Stomach (tissue), 9 donors: ENCODE data around the gene FAM124A. TPM values are rescaled to one million over a fixed set of nuclear protein-coding genes. Genes with fewer than 3 reads are reported as not detected.

Experiments used
- DNase-seq, 2 donors: peaks; one replicate each; pipeline versions ENCODE4 v3.0.0 to v3.0.0-alpha.2; 2013 to 2019
- H3K27ac ChIP-seq, 5 donors: fragments of 200-600 bp in 4 of 5; sonication (generic) in 4 of 5; one replicate each; pipeline ENCODE4 v1.5.1; 2013 to 2019; ENCODE audit warnings: mild to moderate bottlenecking in 1 of 5, moderate library complexity in 1 of 5
- H3K27me3 ChIP-seq, 3 donors: fragments of 200-600 bp; sonication (generic); one replicate each; pipeline ENCODE4 v1.5.1; 2017 to 2019; ENCODE audit warnings: mixed run types in 1 of 3
- H3K36me3 ChIP-seq, 4 donors: fragments of 200-600 bp; sonication (generic); 1 replicate in 3 of 4; 2 replicates in 1 of 4; pipeline ENCODE4 v1.5.1; 2016 to 2019
- H3K4me1 ChIP-seq, 4 donors: fragments of 200-600 bp; sonication (generic); one replicate each; pipeline ENCODE4 v1.5.1; 2016 to 2019
- H3K4me3 ChIP-seq, 4 donors: fragments of 200-600 bp; sonication (generic) in 3 of 4; one replicate each; pipeline ENCODE4 v1.5.1; 2016 to 2019; ENCODE audit warnings: mild to moderate bottlenecking in 1 of 4
- H3K9me3 ChIP-seq, 4 donors: fragments of 200-600 bp; sonication (generic); one replicate each; pipeline ENCODE4 v1.5.1; 2016 to 2019
- EP300 ChIP-seq: sonication (generic); formaldehyde crosslinking; IDR thresholded peaks from one replicate; pipeline ENCODE4 v1.6.1; 2017; ENCODE audit warnings: antibody characterized with exemption
- POLR2A ChIP-seq, 4 donors: fragments of 450-650 bp; IDR thresholded peaks; one replicate each; pipeline ENCODE4 v1.6.1; 2016; ENCODE audit warnings: antibody characterized with exemption in 4 of 4, control low read depth in 2 of 4, mild to moderate bottlenecking in 1 of 4, moderate library complexity in 1 of 4
- POLR2AphosphoS5 ChIP-seq, 3 donors: sonication (generic); formaldehyde crosslinking; IDR thresholded peaks; one replicate each; pipeline ENCODE4 v1.6.1; 2016; ENCODE audit warnings: antibody characterized with exemption in 3 of 3
- WGBS, 5 donors: extraction: QIAGEN DNeasy Blood & Tissue Kit in 3 of 5; methylation state at CpG; one replicate each; pipeline versions ENCODE4 v1.1.5 to v1.1.7; 2013 to 2018; 5-methylcytosine and 5-hydroxymethylcytosine counted together
- intact Hi-C: fragments of 100-400 bp; cut with DNase I; formaldehyde crosslinking; loops from one replicate; pipeline ENCODE4 v1.15.1; 2023; ENCODE audit warnings: low total_unique reads
- polyA plus RNA-seq, 3 donors: library from polyadenylated mRNA; stranded (reverse); fragments of 200-250 nt; gene quantifications; one replicate each; pipeline ENCODE4 v1.2.3, GENCODE V29; 2013
- total RNA-seq, 5 donors: library from RNA; depleted of rRNA; stranded (reverse); fragments of >200 nt; gene quantifications; one replicate each; pipeline versions ENCODE4 v1.1.0 to v1.2.3, GENCODE V29; 2014 to 2016
- TF ChIP-seq, protein P1 (sequence below), 7 experiments: fragments of 450-650 bp in 4 of 7; fragments of 200-600 bp in 3 of 7; sonication (generic) in 3 of 7; IDR thresholded peaks; one replicate each; pipeline ENCODE4 v1.5.1; 2016 to 2019; ENCODE audit warnings: antibody characterized with exemption in 7 of 7, control low read depth in 2 of 7, mild to moderate bottlenecking in 1 of 7
- donor health status: healthy with polysubstance abuse.
- donor health status: Bipolar disorder and iron deficiency.
- donor health status: healthy.

The FAM124A gene
- total and polyA plus RNA-seq, 8 donors = 0.46 to 21.0 (median 2.6) TPM

DNA sequence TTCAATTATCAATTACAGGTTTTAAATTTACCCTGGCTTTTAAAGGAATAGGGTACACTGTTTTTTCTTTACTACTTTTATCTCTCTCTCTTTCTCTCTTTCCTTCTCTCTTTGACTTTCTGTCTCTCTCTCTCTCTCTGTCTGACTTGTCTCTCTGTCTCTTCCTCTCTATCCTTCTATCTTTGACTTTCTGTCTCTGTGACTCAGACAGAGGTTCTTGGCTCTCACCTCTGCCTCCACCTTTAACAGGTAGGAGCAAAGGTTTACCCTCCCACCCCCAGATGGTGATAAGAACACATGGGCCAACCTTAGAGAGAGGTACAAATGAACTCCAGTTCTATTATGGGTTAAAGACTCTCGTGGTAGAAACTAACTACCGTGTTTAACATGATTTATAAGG lies 20.3 kb upstream of the FAM124A start:
- H3K4me3 ChIP-seq = no peak overlapping the region
- no peak for DNase-seq
- TF ChIP-seq POLR2A (IDR thresholded peaks at IDR 0.05) (no peak), POLR2AphosphoS5 (IDR thresholded peaks at IDR 0.05) (no peak), EP300 (no peak)
- TF ChIP-seq, protein P1, sequence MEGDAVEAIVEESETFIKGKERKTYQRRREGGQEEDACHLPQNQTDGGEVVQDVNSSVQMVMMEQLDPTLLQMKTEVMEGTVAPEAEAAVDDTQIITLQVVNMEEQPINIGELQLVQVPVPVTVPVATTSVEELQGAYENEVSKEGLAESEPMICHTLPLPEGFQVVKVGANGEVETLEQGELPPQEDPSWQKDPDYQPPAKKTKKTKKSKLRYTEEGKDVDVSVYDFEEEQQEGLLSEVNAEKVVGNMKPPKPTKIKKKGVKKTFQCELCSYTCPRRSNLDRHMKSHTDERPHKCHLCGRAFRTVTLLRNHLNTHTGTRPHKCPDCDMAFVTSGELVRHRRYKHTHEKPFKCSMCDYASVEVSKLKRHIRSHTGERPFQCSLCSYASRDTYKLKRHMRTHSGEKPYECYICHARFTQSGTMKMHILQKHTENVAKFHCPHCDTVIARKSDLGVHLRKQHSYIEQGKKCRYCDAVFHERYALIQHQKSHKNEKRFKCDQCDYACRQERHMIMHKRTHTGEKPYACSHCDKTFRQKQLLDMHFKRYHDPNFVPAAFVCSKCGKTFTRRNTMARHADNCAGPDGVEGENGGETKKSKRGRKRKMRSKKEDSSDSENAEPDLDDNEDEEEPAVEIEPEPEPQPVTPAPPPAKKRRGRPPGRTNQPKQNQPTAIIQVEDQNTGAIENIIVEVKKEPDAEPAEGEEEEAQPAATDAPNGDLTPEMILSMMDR (IDR thresholded peaks at IDR 0.05) = no peak
- H3K4me1 ChIP-seq = no peaks in the 10 kb centered on the region
- H3K27ac ChIP-seq = no peak overlapping the region
- peaks cover 0 to 8% (median 0%) of the 10 kb centered on the region in 3 donors for H3K27me3 ChIP-seq
- peaks cover 0 to 7% (median 0%) of the 10 kb centered on the region in 4 donors for H3K9me3 ChIP-seq
- WGBS, 5 donors = 60 to 75% (median 64%) methylated on average over 2 of the region's 2 CpGs
- no peaks in the 10 kb centered on the region for H3K36me3 ChIP-seq
- intact Hi-C loops = no loop called here

DNA sequence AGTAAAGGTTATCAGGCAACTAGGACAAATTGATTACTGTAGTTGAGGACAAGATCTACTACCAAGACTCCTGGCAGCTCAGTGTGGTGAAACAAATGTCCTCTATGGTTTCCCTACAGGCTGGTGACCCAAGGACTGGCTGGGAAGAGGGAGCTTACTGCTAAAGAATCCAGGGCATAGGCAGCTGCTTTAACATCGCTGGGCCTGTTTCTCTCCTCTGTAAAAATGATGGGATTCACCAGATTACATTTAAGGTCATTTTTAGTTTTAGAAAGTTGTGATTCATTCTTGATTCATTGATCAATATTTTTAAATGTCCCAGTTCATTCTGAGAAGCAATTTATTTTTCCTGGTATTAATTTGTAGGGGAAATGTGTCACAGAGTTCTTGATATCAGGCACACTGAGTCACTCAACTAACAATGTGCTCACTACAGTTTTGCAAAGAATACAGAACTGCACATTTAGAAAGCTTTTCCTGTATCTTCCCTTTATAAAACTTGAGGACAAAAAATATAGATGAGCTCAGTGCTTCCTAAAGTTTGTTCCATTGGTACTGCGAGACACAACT lies 19.6 kb upstream of the FAM124A start:
- DNase-seq = no peak
- Histone ChIP-seq H3K4me3 (no peak overlapping the region), H3K9me3 (peaks cover 0 to 7% (median 0%) of the 10 kb centered on the region in 4 donors), H3K27me3 (peaks cover 0 to 8% (median 0%) of the 10 kb centered on the region in 3 donors), H3K36me3 (no peaks in the 10 kb centered on the region), H3K27ac (no peak overlapping the region), H3K4me1 (no peaks in the 10 kb centered on the region)
- intact Hi-C loops = no loop called here
- TF ChIP-seq POLR2A (IDR thresholded peaks at IDR 0.05) (no peak), EP300 (no peak), POLR2AphosphoS5 (IDR thresholded peaks at IDR 0.05) (no peak)
- TF ChIP-seq, protein P1 (IDR thresholded peaks at IDR 0.05) = no peak
- WGBS, 5 donors = 75 to 89% (median 83%) methylated on average over 2 of the region's 2 CpGs

GRCh38 chr13:51206584-51206983 lies 15.6 kb upstream of the FAM124A start:
- WGBS, 5 donors = 93 to 98% (median 96%) methylated on average over 3 of the region's 3 CpGs
- no peak overlapping the region for H3K4me3 ChIP-seq
- no peaks in the 10 kb centered on the region for H3K9me3 ChIP-seq
- H3K27me3 ChIP-seq = peaks cover 0 to 30% (median 0%) of the 10 kb centered on the region in 3 donors
- H3K36me3 ChIP-seq = no peaks in the 10 kb centered on the region
- H3K27ac ChIP-seq = no peak overlapping the region
- TF ChIP-seq, protein P1 (IDR thresholded peaks at IDR 0.05) = no peak
- TF ChIP-seq POLR2AphosphoS5 (IDR thresholded peaks at IDR 0.05) = no peak
- TF ChIP-seq POLR2A (IDR thresholded peaks at IDR 0.05) = no peak
- TF ChIP-seq EP300 = no peak
- no peaks in the 10 kb centered on the region for H3K4me1 ChIP-seq
- intact Hi-C loops = no loop called here
- DNase-seq = no peak

DNA sequence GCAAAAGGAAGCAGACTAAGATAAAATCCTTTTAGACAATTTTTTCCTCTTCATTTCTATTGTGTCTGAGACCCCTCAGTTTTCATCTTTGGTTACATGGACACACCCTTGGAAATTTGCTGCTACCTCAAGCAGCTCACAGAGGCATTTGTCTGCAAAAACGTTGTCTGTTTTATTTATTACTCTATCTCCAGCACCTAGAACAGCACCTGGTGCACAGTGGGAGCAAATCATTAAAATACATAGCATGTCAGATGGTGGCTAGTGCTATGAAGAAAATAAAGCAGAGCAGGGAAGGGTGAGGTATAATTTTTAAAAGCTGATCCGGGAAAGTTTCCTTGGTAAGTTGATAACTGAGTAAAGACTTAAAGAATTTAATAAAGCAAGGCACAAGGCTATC lies 14.3 kb upstream of the FAM124A start:
- Histone ChIP-seq H3K27me3 (peaks cover 0 to 34% (median 0%) of the 10 kb centered on the region in 3 donors), H3K4me1 (no peaks in the 10 kb centered on the region), H3K4me3 (no peak overlapping the region), H3K9me3 (no peaks in the 10 kb centered on the region), H3K36me3 (no peaks in the 10 kb centered on the region), H3K27ac (no peak overlapping the region)
- TF ChIP-seq EP300 (no peak), POLR2A (IDR thresholded peaks at IDR 0.05) (no peak), POLR2AphosphoS5 (IDR thresholded peaks at IDR 0.05) (no peak)
- TF ChIP-seq, protein P1 (IDR thresholded peaks at IDR 0.05) = no peak
- 40 to 54% (median 52%) methylated on average over 2 of the region's 2 CpGs for WGBS, 5 donors
- intact Hi-C loops = no loop called here
- DNase-seq = no peak
